PC-3 (cell line): ENCODE data around the gene TMEM212. TPM values are rescaled to one million over a fixed set of nuclear protein-coding genes. Genes with fewer than 3 reads are reported as not detected.

ENCODE experiments used
- ATAC-seq: fragments of 200-7000 bp; cut with Tn5 transposase; 2 replicates; pipeline ENCODE4 v1.9.1; 2020; ENCODE audit warnings: mild to moderate bottlenecking, moderate library complexity
- BruUV-seq: library from RNA; stranded (reverse); fragments of 400-500 nt; replicated peaks from 2 replicates; lab custom pipeline; 2021; lab: Mats Ljungman, UMichigan
- CTCF ChIA-PET: fragments of 300-600 bp; sonication (Branson Sonifier 250); formaldehyde crosslinking; loops from one replicate; lab custom pipeline; 2022; ENCODE audit warnings: antibody characterized with exemption; lab: Charles Lee
- POLR2A ChIA-PET: fragments of 300-600 bp; sonication (Branson Sonifier 250); formaldehyde crosslinking; loops from one replicate; lab custom pipeline; 2022; ENCODE audit warnings: antibody characterized with exemption; ENCODE audit not compliant: unreplicated experiment; lab: Charles Lee
- DNase-seq: peaks from one replicate; pipeline ENCODE4 v3.0.0-alpha.2; 2015
- H2AFZ ChIP-seq: fragments of 300-600 bp; sonication (generic); 2 replicates; pipeline ENCODE4 v1.6.0; 2016; ENCODE audit warnings: antibody characterized with exemption, low read length
- H3F3A ChIP-seq: fragments of 300-600 bp; sonication (generic); one replicate; pipeline ENCODE4 v1.6.0; 2017; ENCODE audit warnings: antibody characterized with exemption, low read length, control low read depth, mild to moderate bottlenecking; ENCODE audit not compliant: unreplicated experiment
- H3K27ac ChIP-seq: fragments of 300-600 bp; sonication (generic); 2 replicates; pipeline ENCODE4 v1.5.1; 2016; ENCODE audit warnings: mild to moderate bottlenecking, low read length
- H3K27me3 ChIP-seq: fragments of 300-600 bp; sonication (generic); 2 replicates; pipeline ENCODE4 v1.6.1; 2016; ENCODE audit warnings: low read length, mixed read lengths
- H3K36me3 ChIP-seq: fragments of 300-600 bp; sonication (generic); 2 replicates; pipeline ENCODE4 v1.6.1; 2016; ENCODE audit warnings: low read depth, mixed run types, low read length, mixed read lengths
- H3K4me1 ChIP-seq: fragments of 300-600 bp; sonication (generic); 2 replicates; pipeline ENCODE4 v1.5.1; 2016; ENCODE audit warnings: low read length; ENCODE audit not compliant: insufficient read depth
- H3K4me2 ChIP-seq: fragments of 300-600 bp; sonication (generic); 2 replicates; pipeline ENCODE4 v1.6.0; 2016; ENCODE audit warnings: low read length
- H3K4me3 ChIP-seq: fragments of 300-600 bp; sonication (generic); 2 replicates; pipeline ENCODE4 v1.5.1; 2016; ENCODE audit warnings: mild to moderate bottlenecking, low read length, mixed read lengths
- H3K79me2 ChIP-seq: fragments of 300-600 bp; sonication (generic); 2 replicates; pipeline ENCODE4 v1.6.1; 2017; ENCODE audit warnings: low read length, mixed read lengths
- H3K9ac ChIP-seq: fragments of 300-600 bp; sonication (generic); 2 replicates; pipeline ENCODE4 v1.6.0; 2016; ENCODE audit warnings: mild to moderate bottlenecking, low read length
- H3K9me2 ChIP-seq: fragments of 300-600 bp; sonication (generic); replicated peaks from 2 replicates; pipeline ENCODE4 v1.6.1; 2016; ENCODE audit warnings: mixed run types, low read length, mixed read lengths
- H3K9me3 ChIP-seq: fragments of 300-600 bp; sonication (generic); 2 replicates; pipeline ENCODE4 v1.6.1; 2016; ENCODE audit warnings: low read length, mixed read lengths
- H4K20me1 ChIP-seq: fragments of 300-600 bp; sonication (generic); 2 replicates; pipeline ENCODE4 v1.6.1; 2016; ENCODE audit warnings: low read length, mixed read lengths
- EZH2 ChIP-seq: fragments of 300-600 bp; sonication (generic); IDR thresholded peaks from one replicate; pipeline ENCODE4 v1.6.1; 2017; ENCODE audit warnings: antibody characterized with exemption, mild to moderate bottlenecking, low read length; ENCODE audit not compliant: unreplicated experiment
- EZH2phosphoT487 ChIP-seq: fragments of 300-600 bp; sonication (generic); IDR thresholded peaks from 2 replicates; pipeline ENCODE4 v1.6.1; 2018; ENCODE audit warnings: mild to moderate bottlenecking, antibody characterized with exemption, low read length, borderline replicate concordance
- intact Hi-C: fragments of 100-400 bp; cut with micrococcal nuclease; formaldehyde crosslinking; loops from 2 replicates; pipeline ENCODE4 v1.9.0; 2023
- total RNA-seq: library from RNA; depleted of rRNA; stranded (reverse); fragments of >200 nt; gene quantifications from 2 replicates; pipeline ENCODE4 v1.2.3, GENCODE V29; 2014
- TF ChIP-seq, protein P1 (sequence below): fragments of 300-600 bp; sonication (generic); conservative IDR thresholded peaks from 2 replicates; pipeline ENCODE4 v1.5.1; 2017; ENCODE audit warnings: antibody characterized with exemption, low read depth, mild to moderate bottlenecking, low read length

Gene TMEM212
- total RNA-seq, 1 experiment from 2014 or later: not detected

DNA sequence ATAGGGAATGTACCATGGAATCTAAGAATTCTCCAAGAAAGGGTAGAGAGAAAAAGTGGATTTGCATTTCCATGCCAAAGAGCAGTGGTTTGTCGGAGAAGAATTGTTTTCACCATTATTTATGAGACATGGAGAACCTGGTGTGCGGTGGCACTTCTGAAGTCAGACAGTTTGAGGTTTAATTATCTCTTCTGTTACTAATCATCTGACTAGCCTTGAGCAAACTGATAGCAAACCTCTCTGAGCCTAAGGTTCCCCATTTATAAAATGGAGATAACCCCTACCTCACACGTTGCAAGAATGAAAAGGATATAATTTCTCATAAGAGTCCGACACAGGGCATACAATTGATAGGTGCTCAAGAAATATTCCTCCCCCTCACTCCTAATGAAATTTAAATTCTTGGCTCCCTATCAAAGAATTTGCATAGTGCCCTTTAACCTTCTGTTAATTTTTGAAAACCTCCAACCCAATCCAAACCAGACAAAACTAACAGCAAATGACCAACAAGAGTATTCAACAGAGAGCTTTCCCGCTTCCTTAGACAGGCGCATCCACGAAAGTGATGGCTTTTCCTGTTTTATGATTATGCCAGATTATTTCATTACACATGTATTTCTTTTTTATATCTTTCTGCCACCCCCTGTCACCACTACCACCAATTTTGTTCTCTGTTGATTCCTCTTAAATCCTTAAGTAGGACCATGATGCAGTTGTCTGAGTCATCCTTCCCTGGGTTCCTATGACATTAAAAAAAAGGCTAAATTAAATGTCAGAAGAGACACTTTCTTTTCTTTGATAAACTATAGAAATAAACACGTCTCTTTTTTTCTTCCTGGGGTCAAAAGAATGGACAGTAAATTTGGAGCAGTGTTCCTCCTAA lies 28.5 kb downstream of the TMEM212 start:
- Histone ChIP-seq H3K9ac (no peak overlapping the region), H3K27me3 (no peaks in the 10 kb centered on the region), H3F3A (no peaks in the 10 kb centered on the region), H3K9me2 (no peaks in the 10 kb centered on the region), H3K27ac (no peak overlapping the region), H3K4me2 (no peak overlapping the region), H2AFZ (no peak overlapping the region), H3K9me3 (no peaks in the 10 kb centered on the region), H3K4me1 (peaks cover 17% of the 10 kb centered on the region), H4K20me1 (no peaks in the 10 kb centered on the region), H3K36me3 (no peaks in the 10 kb centered on the region), H3K79me2 (no peaks in the 10 kb centered on the region), H3K4me3 (no peak overlapping the region)
- TF ChIP-seq, protein P1, sequence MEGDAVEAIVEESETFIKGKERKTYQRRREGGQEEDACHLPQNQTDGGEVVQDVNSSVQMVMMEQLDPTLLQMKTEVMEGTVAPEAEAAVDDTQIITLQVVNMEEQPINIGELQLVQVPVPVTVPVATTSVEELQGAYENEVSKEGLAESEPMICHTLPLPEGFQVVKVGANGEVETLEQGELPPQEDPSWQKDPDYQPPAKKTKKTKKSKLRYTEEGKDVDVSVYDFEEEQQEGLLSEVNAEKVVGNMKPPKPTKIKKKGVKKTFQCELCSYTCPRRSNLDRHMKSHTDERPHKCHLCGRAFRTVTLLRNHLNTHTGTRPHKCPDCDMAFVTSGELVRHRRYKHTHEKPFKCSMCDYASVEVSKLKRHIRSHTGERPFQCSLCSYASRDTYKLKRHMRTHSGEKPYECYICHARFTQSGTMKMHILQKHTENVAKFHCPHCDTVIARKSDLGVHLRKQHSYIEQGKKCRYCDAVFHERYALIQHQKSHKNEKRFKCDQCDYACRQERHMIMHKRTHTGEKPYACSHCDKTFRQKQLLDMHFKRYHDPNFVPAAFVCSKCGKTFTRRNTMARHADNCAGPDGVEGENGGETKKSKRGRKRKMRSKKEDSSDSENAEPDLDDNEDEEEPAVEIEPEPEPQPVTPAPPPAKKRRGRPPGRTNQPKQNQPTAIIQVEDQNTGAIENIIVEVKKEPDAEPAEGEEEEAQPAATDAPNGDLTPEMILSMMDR: no peak
- TF ChIP-seq EZH2 (no peak), EZH2phosphoT487 (no peak)
- DNase-seq: no peak
- intact Hi-C loops: no loop called here
- CTCF ChIA-PET: no interaction called here
- BruUV-seq: no TSS peak
- ATAC-seq: no peak
- POLR2A ChIA-PET: no interaction called here

DNA sequence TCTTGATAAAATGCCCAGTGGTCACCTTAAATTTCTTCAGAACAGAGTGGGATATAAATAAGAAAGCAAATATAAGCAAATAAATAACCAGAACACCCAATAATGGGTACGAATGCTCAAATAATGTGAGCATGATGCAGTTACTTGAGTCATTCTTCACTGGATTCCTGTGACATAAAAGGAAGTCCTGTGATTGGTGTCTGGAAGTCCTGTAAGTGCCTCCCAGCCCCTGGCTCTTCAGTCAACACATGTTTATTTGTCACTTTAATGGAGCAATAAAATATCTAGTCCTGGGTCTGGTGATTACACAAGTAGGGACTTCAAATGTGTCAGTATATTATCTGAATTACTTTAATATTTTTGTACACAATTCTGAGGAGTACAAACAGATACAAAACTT lies 30.4 kb downstream of the TMEM212 start:
- intact Hi-C loops: no loop called here
- Histone ChIP-seq H3K9me2 (no peaks in the 10 kb centered on the region), H2AFZ (no peak overlapping the region), H3K9ac (no peak overlapping the region), H3K4me3 (no peak overlapping the region), H4K20me1 (no peaks in the 10 kb centered on the region), H3K4me2 (no peak overlapping the region), H3F3A (no peaks in the 10 kb centered on the region), H3K27ac (no peak overlapping the region), H3K79me2 (no peaks in the 10 kb centered on the region), H3K4me1 (peaks cover 22% of the 10 kb centered on the region), H3K27me3 (no peaks in the 10 kb centered on the region), H3K9me3 (no peaks in the 10 kb centered on the region), H3K36me3 (no peaks in the 10 kb centered on the region)
- BruUV-seq: no TSS peak
- POLR2A ChIA-PET: no interaction called here
- no peak; the same call in 1 of the 2 replicates for ATAC-seq
- TF ChIP-seq EZH2: no peak
- CTCF ChIA-PET: interaction anchor here (0.6 kb wide), 1 partner anchor 107 kb away, joined by 3 read pairs; no protein-coding TSS in a partner anchor
- DNase-seq: peak; percentile 40

DNA sequence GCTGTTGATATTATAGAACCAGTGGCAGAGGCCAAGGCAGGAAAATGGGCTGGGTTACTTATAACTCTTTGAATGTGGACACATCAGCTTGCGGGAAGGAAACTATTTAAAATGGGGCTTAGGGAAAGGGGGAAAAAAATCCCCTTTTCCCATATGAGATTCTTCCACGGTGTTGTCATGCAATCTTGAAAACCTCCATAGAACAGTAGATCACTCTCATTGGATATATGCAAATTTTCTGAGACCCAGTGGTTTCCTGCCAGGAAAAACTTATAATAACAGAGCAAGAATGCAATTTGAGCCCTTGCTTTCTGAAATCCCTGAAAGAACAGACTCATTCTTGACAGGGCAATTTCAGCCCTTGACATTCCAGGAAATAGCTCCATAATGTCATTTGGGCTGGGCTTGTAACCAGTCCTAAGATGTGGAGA lies 31.1 kb downstream of the TMEM212 start:
- Histone ChIP-seq H3K36me3 (no peaks in the 10 kb centered on the region), H3K79me2 (no peaks in the 10 kb centered on the region), H3K4me1 (peaks cover 22% of the 10 kb centered on the region), H4K20me1 (no peaks in the 10 kb centered on the region), H3K9ac (no peak overlapping the region), H3K4me2 (no peak overlapping the region), H3F3A (no peaks in the 10 kb centered on the region), H3K4me3 (no peak overlapping the region), H3K27ac (0 out of 2 replicates have a peak overlapping the region, but pooled peaks have one; percentile 21), H3K9me2 (no peaks in the 10 kb centered on the region), H3K27me3 (no peaks in the 10 kb centered on the region), H3K9me3 (no peaks in the 10 kb centered on the region), H2AFZ (no peak overlapping the region)
- ATAC-seq: no peak; the same call in 1 of the 2 replicates
- ChIA-PET POLR2A (no interaction called here), CTCF (no interaction called here)
- DNase-seq: peak; percentile 24
- TF ChIP-seq, protein P1: no peak
- TF ChIP-seq EZH2phosphoT487: no peak
- no TSS peak for BruUV-seq
- intact Hi-C loops: no loop called here
